ENCODE results near the gene DENND5B. TPM values are rescaled to one million over a fixed set of nuclear protein-coding genes. Genes with fewer than 3 reads are reported as not detected.

DENND5B gene
- polyA plus RNA-seq, 3 donors from 2014 or later = 0.53 to 0.70 TPM; not detected in 1

DNA sequence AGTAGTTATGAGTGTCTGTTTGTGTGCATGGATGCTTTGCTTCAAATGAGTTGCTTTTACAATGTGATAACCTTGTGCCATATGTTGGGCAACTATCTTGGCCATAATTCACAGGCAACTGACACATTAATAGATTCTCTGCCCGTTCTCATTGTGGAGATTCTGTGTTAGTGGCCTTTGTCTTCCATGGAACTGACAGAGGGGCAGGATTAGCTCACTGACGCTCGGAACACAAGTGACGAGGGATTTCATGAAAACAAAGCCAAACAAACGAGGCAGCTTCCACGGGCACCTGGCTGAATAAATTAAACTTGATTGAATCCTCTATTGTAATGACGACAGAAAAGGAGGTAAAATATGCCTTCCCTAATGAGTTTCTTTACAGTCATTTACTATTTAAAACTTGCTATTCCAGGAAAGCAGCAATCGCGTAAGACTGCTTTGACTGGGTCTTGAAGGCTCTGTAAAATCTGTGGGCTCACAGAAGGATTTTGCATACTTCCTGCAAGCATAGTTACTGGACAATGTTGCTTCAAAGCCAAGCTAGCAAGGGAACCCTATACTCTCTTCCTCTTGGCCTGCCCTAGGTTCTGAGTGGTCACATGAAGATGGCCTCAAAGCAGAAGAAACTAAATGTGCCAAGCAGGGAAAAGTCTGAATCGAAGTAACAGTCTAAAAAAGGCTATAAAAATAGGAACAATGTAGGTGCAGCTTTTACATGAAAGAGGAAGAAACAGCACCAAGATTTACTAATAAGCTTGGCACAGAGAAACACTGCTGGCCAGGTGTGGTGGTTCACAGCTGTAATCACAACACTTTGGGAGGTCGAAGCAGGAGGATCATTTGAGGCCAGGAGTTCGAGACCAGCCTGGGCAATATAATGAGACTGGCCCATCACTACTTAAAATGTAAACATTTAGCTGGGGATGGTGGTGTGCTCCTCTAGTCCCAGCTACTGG is 236.9 kb downstream of the DENND5B start:
- Mint-ChIP-seq H3K27me3 (ENCODE audit: low read depth in 3 of 3) (peaks cover 1 to 5% (median 2%) of the 10 kb centered on the region in 3 donors), H3K9me3 (no peaks in the 10 kb centered on the region), H3K4me3 (no peak overlapping the region), H3K27ac (no peak overlapping the region), H3K36me3 (no peaks in the 10 kb centered on the region), H3K4me1 (no peaks in the 10 kb centered on the region)
- DNase-seq = no peak

DNA sequence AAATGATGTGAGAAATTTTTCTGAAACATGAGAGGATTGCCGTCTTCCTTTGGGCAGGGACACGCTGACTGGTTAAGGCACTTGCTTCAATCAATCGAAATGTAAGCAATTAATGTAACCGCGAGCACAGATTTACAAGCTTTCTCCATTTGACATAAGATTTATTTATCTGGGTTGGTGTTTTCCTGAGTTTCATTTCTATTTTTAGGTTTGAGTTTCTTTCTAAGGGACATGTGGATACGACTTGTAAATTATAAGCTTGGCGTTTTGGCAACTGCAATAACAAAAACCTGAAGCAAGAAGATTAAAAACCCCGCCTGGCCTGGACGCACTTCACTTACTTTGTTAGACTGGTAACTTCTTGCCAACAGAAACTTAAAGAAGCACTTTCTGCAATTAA is 244.7 kb downstream of the DENND5B start:
- H3K36me3 Mint-ChIP-seq = no peaks in the 10 kb centered on the region
- no peak for DNase-seq
- no peaks in the 10 kb centered on the region for H3K4me1 Mint-ChIP-seq
- H3K27me3 Mint-ChIP-seq (ENCODE audit: low read depth in 3 of 3) = peaks cover 1 to 5% (median 2%) of the 10 kb centered on the region in 3 donors
- H3K27ac Mint-ChIP-seq = no peak overlapping the region
- no peaks in the 10 kb centered on the region for H3K9me3 Mint-ChIP-seq
- no peak overlapping the region for H3K4me3 Mint-ChIP-seq

DNA sequence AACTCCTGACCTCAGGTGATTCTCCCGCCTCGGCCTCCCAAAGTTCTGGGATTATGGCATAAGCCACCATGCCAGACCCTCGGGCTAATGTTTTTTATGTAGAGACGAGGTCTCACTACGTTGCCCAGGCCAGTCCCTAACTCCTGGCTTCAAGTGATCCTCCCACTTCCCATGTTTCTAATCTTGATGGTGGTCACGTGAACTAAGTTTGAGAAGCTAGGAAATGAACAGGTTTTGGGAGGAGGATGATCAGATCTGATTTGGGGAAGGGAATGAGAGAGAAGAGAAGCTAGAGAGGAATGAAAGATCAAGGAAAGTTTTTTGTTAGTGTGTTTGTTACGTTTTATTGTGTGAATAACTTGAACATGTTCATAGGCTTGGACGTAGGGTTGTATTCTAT is 247.8 kb downstream of the DENND5B start:
- no peaks in the 10 kb centered on the region for H3K4me1 Mint-ChIP-seq
- peaks cover 0 to 2% (median 0%) of the 10 kb centered on the region in 3 donors for H3K27me3 Mint-ChIP-seq (ENCODE audit: low read depth in 3 of 3)
- H3K36me3 Mint-ChIP-seq = no peaks in the 10 kb centered on the region
- H3K27ac Mint-ChIP-seq = no peak overlapping the region
- H3K9me3 Mint-ChIP-seq = no peaks in the 10 kb centered on the region
- DNase-seq = no peak
- no peak overlapping the region for H3K4me3 Mint-ChIP-seq

DNA sequence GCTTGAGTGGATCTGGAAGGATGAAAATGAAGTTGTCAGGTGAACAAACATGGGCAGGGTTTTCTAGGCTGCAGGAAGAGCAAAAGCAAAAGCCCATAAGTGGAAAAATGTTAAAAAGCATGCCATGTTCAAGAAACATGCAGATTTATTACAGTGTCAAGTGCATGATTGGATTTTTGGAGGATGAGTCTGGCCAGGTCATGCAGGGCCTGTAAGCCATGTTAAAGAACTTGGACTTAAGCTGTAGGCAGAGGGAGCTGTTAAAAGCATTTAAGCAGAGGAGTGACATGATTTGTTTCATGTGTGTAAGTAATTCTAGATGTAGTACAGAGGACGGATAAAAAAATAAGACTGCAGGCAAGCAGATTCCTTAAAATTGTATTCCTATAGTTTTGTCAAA is 248.7 kb downstream of the DENND5B start:
- H3K27me3 Mint-ChIP-seq (ENCODE audit: low read depth in 3 of 3) = no peaks in the 10 kb centered on the region

DNA sequence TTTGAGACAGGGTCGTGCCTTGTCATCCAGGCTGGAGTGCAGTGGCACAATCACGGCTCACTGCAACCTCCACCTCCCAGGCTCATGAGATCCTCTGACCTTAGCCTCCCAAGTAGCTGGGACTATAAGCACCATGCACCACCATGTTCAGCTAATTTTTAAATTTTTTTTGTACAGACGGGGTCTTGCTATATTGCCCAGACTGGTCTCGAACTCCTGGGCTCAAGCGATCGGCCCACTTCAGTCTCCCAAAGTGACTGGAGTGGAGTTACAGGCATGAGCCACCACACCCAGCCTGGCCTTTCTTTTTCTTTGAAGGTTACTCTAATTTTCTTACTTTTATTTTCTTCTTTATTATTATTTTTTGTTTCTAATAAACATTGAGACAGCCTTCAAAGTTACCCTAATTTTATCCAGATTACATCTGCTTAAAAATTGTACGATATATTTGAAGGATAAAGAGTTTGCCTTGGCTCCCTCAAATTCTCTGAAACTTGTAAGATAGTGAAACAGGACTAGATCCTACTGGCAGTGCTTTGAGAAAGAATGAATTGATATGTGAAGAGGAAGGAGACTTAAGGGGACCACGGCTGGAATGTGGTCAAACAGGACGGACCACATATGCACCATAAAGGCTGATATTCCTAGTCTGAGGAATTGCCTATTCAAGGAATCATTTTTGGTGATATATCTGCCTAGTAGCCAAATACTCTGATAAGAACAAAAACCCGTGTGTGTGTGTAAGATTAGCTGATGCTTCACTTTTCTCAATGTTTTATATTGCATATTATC is 250.9 kb downstream of the DENND5B start:
- Mint-ChIP-seq H3K4me3 (no peak overlapping the region), H3K27ac (no peak overlapping the region), H3K9me3 (no peaks in the 10 kb centered on the region), H3K27me3 (ENCODE audit: low read depth in 3 of 3) (no peaks in the 10 kb centered on the region), H3K4me1 (no peaks in the 10 kb centered on the region), H3K36me3 (no peaks in the 10 kb centered on the region)
- DNase-seq = no peak

More for the DNA sequence above, 248.7 kb downstream of the DENND5B start:
- H3K4me1 Mint-ChIP-seq = no peaks in the 10 kb centered on the region
- H3K4me3 Mint-ChIP-seq = no peak overlapping the region
- DNase-seq = no peak
- H3K27ac Mint-ChIP-seq = no peak overlapping the region
- H3K36me3 Mint-ChIP-seq = no peaks in the 10 kb centered on the region
- H3K9me3 Mint-ChIP-seq = no peaks in the 10 kb centered on the region

DNA sequence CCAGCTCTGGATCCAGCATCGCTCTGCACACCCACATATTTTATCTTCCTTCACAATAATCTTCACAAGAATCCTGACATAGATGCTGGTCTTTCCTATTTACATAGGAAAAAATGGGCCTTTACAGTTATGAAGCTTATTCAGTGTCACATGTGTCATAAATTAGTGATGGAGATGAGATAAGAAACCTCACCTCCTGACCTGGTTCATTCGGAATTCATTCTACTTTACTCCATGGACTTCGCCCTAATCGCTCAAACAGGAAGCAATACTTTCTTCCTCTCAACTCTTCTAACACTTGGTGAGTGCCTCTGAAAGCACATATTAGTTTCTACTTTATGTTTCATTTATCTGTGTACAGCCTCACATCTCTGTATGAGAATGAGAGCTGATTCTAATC is 253.0 kb downstream of the DENND5B start:
- Mint-ChIP-seq H3K9me3 (no peaks in the 10 kb centered on the region), H3K4me3 (no peak overlapping the region), H3K4me1 (no peaks in the 10 kb centered on the region), H3K27ac (no peak overlapping the region), H3K36me3 (no peaks in the 10 kb centered on the region), H3K27me3 (ENCODE audit: low read depth in 3 of 3) (peaks cover 0 to 2% (median 2%) of the 10 kb centered on the region in 3 donors)
- DNase-seq = no peak

Other genes starting within 250 kb of the DENND5B start
- gene ETFBKMT, start 68.6 kb upstream of the DENND5B start, polyA plus RNA-seq = 1 to 10 TPM in 2 of 3 donors, under 1 TPM in 1; 0.21 to 1.6 (median 1.3) TPM
- gene AMN1, start 137.9 kb upstream of the DENND5B start, polyA plus RNA-seq = 10 to 100 TPM in 1 of 3 donors, 1 to 10 TPM in 2; 5.5 to 20.5 (median 9.9) TPM

Data from immature natural killer cell (primary cell).